GM19395 (cell line): Measurements from ENCODE around the gene SOBP.

ENCODE experiments used
- ATAC-seq: cut with Tn5 transposase; IDR thresholded peaks from one replicate; pipeline ENCODE4 v1.9.1; 2021; ENCODE audit warnings: mild to moderate bottlenecking, moderate library complexity; ENCODE audit not compliant: unreplicated experiment

The SOBP gene

GRCh38 chr6:107633680-107634323, 143.9 kb downstream of the SOBP start:
- no peak for ATAC-seq

- ATAC-seq = no peak
Measured at GRCh38 chr6:107634324-107635056, 144.6 kb downstream of the SOBP start.

DNA sequence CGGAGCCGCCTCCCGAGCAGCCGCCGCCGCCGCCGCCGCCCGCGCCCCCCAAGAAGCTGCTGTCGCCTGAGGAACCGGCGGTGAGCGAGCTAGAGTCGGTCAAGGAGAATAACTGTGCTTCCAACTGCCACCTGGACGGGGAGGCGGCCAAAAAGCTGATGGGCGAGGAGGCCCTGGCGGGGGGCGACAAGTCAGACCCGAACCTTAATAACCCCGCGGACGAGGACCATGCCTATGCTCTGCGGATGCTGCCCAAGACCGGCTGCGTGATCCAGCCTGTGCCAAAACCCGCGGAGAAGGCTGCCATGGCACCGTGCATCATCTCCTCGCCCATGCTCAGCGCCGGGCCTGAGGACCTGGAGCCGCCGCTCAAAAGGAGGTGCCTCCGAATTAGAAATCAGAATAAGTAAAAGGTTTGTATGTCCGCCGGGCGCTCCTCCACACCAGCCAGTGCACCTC, 145.2 kb downstream of the SOBP start:
- no peak for ATAC-seq

- no peak for ATAC-seq
Measured at GRCh38 chr6:107636486-107636885, 146.6 kb downstream of the SOBP start.

GRCh38 chr6:107637316-107638315, 147.7 kb downstream of the SOBP start:
- no peak for ATAC-seq

- ATAC-seq = no peak
Measured at GRCh38 chr6:107638493-107638892, 148.6 kb downstream of the SOBP start.

GRCh38 chr6:107639511-107639910, 149.6 kb downstream of the SOBP start:
- ATAC-seq = no peak

GRCh38 chr6:107641071-107641470, 151.2 kb downstream of the SOBP start:
- ATAC-seq = no peak

GRCh38 chr6:107641500-107641941, 151.6 kb downstream of the SOBP start:
- no peak for ATAC-seq

DNA sequence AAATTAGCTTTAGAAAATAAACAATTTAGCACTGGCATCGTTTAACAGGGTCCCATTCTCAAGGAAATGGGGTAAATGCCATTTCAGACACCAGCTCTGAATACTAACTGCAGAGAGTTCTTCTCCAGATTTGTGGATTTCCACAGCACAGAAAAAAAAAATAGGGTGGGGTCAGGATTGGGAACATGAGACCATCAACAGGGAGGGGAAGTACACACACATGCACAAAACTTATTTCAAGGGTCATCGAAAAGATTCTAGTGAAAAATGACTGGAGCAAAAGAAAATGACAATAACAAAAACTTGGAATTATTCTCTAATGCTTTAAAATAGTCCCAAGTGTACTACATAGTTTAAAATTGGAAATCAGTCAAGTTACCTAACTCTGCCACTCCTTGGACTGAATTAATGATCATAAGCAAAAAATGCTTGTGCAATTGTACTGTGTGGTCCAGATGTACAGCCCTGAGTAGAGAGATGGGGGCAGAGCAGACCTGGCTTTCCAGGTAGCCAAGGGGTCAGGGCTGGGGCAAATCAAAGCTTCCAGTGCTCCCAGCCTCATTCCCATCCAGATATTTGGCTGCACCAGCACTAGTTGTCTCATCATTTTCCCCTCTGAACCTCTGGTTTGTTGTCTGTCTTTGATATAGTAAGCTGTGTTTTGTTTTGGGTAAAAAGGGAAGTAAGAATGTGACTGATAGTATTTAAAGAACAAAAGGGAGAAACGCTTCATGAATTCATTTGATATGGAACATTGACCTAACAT, 152.4 kb downstream of the SOBP start:
- peak; percentile 79 for ATAC-seq

DNA sequence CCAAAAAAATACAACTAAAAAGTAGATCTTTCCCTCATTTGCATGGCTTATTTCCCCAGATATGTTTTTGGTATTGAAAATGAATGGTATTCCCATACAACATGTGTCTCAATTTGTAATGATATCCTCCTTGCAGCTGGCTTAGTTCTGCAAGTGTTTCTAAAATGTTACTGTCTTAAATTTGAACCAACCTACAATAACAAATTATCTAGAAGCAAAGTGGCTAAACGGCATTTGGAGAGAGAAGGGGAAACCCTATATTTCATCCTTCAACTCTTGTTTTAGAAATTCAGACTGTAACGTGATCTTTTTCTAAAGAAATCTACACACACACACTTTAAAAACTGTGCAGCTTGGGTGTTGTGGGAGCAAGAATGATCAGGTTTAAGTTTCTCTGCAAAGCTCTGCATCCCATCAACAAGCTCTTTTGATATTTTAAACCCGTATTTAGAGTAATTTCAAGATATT, 153.0 kb downstream of the SOBP start:
- ATAC-seq = no peak

DNA sequence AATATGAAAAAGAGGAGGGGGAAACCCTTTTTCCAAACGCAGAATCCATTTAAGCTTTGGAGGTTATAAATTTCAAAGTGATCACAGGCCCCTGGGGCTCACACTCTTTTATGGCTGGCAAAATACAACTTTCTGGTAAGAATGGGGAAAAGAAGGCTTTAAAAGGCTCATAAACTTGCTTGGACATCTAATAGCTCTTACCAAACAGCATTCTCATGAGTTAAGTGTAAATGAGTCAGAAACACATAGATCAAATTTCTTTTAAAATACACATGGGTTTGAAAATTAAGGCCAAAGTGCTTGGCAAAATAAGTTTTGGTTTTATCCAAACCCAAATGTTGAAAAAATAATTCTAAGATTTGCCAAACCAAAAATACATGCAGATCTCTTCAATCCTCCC, 154.6 kb downstream of the SOBP start:
- no peak for ATAC-seq

- no peak for ATAC-seq
Measured at GRCh38 chr6:107645740-107646139, 155.8 kb downstream of the SOBP start.

GRCh38 chr6:107646176-107646575, 156.3 kb downstream of the SOBP start:
- no peak for ATAC-seq

DNA sequence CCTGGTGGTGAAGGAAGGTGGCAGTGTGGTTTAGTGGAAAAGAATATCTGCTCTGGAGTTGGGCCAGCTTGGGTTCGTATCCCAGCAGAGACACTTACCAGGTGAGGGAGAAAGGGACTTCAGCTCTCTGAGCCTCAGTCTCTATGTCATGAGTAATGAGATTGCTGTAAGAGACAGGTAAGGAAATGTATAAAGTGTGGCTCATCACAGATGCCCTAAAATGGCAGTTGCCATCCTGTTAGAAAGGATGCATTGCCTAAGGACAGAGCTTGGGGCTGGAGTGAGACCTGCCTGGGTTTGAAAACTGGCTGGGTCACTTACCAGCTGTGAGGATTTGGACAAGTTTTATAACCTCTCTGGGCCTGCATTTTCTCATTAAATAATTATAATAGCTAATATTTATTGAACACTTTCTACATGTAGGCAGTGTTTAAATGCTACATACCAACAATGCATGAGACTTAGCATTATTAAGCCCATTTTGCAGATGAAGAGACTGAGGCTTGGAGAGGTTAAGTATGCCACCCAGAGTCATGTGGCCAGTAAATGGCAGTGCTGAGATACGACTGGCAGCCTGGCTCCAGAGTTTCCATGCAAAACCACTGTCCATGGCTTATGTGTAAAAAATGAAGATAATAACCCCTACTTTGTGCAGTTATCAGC, 157.0 kb downstream of the SOBP start:
- ATAC-seq = no peak

- ATAC-seq = no peak
Measured at GRCh38 chr6:107647439-107647948, 157.6 kb downstream of the SOBP start.

DNA sequence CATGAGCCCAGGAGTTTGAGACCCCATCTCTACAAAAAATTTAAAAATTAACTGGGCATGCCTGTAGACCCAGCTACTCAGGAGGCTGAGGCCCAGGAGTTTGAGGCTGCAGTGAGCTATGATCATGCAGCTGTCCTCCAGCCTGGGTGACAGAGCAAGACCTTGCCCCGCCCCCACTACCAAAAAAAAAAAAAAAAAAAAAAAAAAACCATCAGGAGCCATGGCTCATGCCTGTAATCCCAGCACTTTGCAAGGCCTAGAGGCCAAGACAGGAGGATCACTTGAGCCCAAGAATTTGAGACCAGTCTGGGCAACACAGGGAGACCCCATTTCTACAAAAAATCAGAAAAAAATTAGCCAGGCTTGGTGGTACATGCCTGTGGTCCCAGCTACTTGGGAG, 159.1 kb downstream of the SOBP start:
- ATAC-seq = no peak

DNA sequence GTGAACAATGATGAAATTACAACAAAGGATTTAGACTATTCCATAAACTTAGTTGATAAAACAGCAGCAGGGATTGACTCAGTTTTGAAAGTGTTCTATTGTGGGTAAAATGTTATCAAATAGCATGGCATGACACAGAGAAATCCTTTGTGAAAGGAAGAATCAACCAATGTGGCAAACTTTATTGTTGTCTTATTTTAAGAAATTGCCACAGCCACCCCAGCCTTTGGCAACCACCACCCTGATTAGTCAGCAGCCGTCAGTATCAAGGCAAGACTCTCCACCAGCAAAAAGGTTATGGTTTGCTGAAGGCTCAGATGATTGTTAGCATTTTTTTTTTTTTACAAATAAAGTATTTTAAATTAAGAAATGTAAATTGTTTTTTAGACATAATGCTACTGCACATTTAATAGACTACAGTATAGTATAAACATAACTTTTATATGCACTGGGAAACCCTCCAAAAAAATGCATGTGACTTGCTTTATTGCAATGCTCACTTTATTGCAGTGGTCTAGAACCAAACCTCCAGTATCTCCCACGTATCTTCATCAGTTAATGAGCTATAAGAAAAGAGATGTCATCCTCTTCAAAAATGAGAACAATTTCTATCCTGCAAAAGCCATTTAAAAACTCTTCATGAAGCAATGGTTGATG, 162.7 kb downstream of the SOBP start:
- no peak for ATAC-seq

DNA sequence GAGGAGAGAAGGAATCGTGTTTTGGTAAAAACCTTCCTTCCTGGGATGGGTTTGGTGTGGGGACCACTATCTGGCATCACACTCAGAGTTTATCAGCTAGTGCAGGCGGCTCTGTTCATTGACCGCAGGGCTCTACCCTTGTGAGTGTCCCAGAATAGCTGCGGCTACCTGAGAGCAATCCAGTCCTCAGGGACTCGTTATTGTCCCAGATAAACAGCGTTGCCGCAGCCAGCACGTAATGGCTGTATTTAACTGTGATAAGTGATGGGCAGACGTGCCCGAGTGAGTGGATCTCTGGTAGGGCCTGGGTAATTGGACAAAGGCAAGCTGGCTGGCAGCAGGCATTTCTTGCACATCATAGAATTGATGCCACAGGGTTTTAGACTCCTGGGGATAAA, 163.3 kb downstream of the SOBP start:
- no peak for ATAC-seq
